NCI-H187 treated with DMSO at 0.1 percent for 48 hours (cell line): ENCODE data around the gene TLR3.

Source experiments
- DNase-seq: peaks from one replicate; lab custom pipeline; 2025; lab: John Stamatoyannopoulos, UW

The TLR3 gene

GRCh38 chr4:186105647-186106321 is 36.8 kb downstream of the TLR3 start:
- DNase-seq: no peak

DNA sequence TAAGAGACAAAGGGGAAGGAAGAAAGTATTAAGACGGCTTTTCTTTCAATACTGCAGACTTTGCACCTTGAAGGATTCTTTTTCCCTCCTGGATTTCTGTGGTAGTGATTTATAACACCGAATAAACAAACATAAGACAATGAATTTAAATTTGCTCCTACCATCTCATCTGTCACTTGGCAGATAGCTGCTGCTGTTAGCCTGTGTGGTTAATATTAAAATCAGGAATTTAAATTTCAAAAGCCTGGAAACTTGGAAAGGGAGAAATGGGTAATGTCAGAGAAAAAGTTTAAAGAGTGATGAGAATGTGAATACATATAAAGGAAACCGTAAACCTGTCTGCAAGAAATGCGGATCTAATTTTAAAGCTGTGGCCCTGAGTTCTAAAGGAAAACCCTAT is 39.0 kb downstream of the TLR3 start:
- DNase-seq: no peak

DNA sequence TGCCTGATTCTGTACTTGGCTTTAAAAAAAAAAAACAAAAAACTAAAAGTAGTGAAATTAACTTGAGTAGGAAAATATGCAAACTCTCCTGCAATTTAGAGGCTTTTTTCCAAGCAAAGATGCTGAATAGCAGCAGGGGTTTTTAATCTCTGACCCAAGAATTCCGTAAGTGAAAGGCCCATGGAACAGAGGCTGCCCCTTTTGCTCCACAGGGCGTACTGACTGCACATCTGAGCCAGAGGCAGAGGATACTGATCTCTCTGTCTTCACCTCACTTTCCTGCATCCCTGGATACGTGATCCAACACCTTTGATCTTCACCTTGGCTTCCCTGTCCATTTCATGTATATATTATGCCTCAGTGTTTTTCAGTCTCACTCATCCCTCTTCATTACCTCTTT is 39.4 kb downstream of the TLR3 start:
- DNase-seq: no peak

DNA sequence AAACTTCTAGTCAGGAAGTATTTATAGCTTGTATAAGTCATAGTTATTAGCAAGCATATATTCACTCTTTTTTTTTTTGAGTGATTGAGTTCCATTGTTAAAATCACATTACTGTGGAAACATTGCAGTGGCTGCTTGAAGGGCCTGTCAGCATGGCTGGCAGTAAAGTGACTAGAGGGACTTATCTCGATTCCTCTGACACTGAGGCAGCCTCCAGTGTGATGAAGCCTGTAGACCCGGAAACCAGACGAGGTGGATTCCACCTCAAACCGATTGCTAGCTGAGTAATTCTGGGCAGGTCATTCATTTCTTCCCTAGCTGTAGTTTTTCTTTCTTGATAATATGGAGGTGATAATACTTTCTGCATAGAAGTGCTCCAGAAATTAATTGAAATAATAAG is 40.3 kb downstream of the TLR3 start:
- no peak for DNase-seq

- DNase-seq: no peak
Measured at GRCh38 chr4:186116697-186117096, 47.7 kb downstream of the TLR3 start.

DNA sequence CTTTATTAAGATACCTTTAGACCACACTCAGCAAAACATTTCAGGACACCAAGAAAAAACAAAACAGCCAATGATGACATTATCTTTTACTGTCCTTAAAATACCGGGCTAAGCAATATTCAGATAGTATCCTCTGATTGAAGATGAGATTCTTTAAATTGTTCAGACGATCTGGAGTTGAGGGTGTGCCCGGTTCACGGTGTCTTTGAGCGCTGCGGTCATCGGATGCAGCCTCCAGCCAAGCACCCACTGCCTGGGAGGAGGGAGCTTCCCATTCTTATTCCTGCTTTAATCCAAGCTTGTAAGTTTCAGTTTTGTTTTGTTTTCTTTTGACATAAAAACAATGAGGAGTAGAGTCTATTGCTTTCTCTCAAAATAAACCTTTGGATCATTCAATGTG is 49.6 kb downstream of the TLR3 start:
- no peak for DNase-seq

GRCh38 chr4:186121057-186121456 is 52.1 kb downstream of the TLR3 start:
- DNase-seq: no peak

- no peak for DNase-seq
Measured at GRCh38 chr4:186128842-186129241, 59.9 kb downstream of the TLR3 start.

- no peak for DNase-seq
Measured at GRCh38 chr4:186131935-186132334, 63.0 kb downstream of the TLR3 start.

- no peak for DNase-seq
Measured at GRCh38 chr4:186132577-186133242, 63.8 kb downstream of the TLR3 start.

GRCh38 chr4:186134257-186134656 is 65.3 kb downstream of the TLR3 start:
- no peak for DNase-seq

DNA sequence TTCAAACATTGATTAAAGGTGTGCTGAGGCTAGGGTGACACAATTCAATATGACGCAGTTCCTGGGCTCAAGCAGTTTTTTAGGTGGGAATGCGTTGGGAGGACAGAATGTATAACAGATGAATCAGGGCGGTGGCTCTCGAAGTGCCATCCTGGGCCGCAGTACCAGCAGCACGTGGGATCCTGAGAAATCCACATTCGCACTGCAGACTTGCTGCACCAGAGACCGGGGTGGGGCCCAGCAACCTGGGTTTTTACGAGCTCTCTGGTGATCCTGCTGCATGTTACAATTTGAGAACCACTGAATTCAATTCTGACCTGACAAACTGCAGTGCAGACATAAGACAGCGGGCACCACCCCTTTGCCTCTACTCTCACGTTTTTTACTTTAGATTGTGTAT is 65.9 kb downstream of the TLR3 start:
- DNase-seq: no peak

DNA sequence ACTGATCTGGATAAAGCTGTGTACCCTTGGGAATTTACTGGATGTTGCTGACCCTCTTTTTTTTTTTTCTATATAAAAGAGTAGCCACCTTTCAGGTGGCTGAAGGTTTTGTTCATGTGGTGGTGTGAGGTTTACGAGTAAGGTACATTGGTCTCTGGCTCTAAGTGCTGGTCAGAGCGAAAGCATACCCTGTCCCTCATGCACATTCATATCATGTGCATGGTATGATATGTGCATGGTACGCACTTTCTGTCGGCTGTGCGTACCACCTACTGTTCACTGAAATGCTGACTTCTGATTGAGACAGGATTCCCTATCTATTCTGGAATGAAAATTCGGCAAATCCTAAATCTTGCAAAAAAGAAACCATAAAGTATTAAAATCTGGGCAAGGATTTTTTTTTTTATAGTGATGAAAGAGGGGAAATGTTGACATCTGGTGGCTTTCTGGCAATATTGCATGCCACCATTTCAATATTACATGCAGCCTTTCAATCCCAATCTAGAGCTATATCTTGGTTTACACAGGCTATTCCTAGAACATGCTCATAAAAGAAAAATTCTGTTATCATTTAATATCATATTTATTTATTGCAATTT is 68.3 kb downstream of the TLR3 start:
- DNase-seq: no peak
